DMS153 treated with DMSO at 0.1 percent for 48 hours (cell line): ENCODE data around the gene DTL.
"Not testable (repeated sequence)": the region's sequence is repeated elsewhere in the genome, so short reads cannot be mapped to it uniquely, and the experiment has no call there.

ENCODE experiments used
- DNase-seq: peaks from one replicate; lab custom pipeline; 2025; ENCODE audit not compliant: unreplicated experiment; lab: John Stamatoyannopoulos, UW

DTL gene

GRCh38 chr1:212035123-212035834 lies at the start of gene DTL, which contains the start of gene INTS7:
DTL (plus strand) TSS chr1:212035748; CDS start chr1:212035891, 143 bp downstream.
INTS7 (minus strand) TSS chr1:212035557; CDS start chr1:212035437, 120 bp downstream.
- peak; percentile 100 for DNase-seq

- no peak for DNase-seq
These were observed 48.8 kb upstream of the DTL start for GRCh38 chr1:211986628-211987254.

GRCh38 chr1:211991695-211992094 lies 43.9 kb upstream of the DTL start:
- DNase-seq: no peak

GRCh38 chr1:211997426-211997825 lies 38.1 kb upstream of the DTL start:
- not testable (repeated sequence) for DNase-seq

DNA sequence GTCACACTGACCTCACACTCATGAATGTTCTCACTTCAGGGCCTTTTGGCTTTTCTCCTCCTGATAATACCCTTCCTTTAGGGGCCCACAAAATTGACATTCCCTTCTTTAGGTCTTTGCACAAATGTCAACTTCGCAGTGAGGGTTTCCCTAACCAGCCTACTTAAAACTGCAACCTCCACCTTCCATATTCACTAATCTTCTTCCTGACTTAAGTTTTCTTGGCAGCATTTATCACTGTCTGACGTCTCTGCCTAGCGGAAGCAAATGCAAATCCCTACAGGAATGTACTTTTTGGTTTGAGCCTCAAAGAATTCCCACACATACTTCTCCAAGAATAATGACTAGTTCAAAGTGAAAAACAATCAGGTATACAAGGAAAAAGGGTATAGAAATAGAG lies 33.0 kb upstream of the DTL start:
- no peak for DNase-seq

DNA sequence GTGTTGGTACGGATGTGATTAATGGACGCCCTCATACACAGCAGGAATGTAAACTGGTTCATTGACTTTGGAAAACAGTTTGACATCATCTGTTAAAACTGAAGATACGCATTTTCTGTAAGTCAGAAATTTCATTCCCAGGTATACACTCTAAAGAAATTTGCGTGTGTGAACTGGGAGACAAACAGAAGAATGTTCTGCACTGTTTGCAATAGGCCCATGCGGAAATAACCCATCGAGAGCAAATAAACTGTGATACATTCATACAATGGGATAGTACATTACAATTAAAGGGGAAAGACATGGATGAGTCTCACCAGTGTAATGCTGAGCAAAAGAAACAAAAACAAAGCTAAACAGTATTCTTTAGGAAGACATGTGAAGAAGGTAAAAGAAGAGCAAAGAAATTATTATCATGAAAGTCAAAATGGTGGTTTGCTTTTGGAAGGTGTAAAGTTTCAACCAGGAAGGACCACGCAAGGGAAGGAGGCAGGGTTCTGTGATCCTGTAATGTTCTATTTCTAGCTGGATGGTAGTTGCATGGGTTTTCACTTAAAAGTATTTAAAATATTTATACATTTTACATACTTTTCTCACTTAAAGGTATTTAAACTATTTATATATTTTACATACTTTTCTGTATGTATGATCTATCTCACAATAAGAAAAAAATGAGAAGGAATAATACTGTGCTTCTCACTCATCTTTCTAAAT lies 30.5 kb upstream of the DTL start:
- DNase-seq: no peak

GRCh38 chr1:212007178-212007577 lies 28.4 kb upstream of the DTL start:
- DNase-seq: no peak

GRCh38 chr1:212007886-212008285 lies 27.7 kb upstream of the DTL start:
- DNase-seq: no peak

GRCh38 chr1:212009561-212009960 lies 26.0 kb upstream of the DTL start:
- DNase-seq: no peak

DNA sequence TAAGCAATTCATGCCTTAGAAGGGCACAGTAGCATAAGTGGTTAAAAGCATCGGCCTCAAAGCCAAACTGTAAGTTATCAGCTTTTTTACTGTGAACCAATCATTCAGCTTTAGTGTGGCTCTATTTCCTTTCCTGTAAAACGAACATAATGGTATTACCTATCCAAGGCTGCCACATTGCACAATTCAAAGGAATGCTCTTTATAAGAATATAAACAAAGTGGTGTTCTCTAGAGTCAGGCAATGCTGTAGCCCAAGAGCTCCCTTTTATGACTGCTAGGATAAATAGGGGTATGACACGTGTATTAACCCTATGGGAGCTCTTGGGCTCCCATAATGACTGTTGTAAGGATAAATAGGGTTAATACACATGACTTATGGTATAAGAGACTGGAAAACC lies 25.5 kb upstream of the DTL start:
- no peak for DNase-seq

DNA sequence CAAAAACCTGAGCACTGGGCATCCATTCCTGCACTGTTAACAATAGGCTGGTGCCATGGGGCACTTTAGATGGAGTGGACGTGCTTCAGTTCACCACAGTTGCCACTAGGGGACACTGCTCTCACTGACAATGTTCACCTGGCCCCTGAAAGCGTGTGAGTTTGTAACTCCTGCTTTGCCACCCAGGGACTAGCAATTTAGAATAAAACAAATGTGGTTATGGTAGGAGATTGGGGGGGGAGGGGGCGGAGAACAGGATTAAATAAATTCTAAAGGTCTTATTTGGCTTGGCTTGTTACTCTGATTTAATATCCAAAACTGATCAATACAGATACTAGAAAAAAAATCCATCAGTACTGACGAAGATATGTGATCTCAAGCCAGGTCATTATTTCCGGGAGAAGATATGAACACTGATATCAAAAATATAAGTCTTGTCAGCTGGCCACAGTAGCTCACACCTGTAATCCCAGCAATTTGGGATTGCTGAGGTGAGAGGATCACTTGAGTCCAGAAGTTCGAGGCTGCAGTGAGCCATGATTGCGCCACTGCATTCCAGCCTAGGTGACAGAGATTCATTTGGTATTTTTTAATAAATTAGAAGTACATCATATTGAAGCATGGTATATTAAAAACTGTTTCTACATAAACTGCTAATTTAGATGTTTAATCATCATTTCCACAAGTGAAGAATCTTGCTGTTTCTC lies 23.4 kb upstream of the DTL start:
- peak; percentile 81 for DNase-seq

DNA sequence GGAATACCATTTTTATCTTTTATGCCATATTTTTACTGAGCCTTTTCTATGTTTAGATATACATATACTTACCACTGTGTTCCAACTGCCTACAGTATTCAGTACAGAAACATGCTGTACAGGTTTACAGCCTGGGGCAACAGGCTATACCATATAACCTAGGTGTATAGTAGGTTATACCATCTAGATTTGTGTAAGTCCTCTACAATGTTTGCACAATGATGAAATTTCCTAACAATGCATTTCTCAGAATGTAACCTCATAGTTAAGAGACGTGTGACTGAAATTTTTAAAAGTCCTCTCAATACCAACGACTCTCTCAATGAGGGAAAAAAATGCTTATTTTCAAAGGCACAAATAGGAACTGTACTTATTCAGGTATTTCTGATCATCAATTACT lies 21.9 kb upstream of the DTL start:
- DNase-seq: no peak

GRCh38 chr1:212020975-212021374 lies 14.6 kb upstream of the DTL start:
- no peak for DNase-seq

DNA sequence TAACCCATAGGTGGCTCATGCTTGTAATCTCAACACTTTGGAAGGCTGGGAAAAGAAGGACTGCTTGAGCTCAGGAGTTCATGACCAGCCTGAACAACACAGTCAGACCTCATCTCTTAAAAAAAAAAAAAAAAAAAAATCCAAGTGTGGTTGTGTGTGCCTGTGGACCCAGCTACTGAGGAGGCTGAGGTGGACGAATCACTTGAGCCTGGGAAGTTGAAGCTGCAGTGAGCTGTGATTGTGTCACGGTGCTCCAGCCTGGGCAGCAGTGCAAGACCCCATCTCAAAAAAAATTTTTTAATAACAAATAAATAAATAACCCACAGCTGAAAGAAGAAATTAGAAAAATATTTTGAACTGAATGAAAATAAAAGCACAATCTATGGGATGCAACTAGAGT lies 14.0 kb upstream of the DTL start:
- DNase-seq: no peak

DNA sequence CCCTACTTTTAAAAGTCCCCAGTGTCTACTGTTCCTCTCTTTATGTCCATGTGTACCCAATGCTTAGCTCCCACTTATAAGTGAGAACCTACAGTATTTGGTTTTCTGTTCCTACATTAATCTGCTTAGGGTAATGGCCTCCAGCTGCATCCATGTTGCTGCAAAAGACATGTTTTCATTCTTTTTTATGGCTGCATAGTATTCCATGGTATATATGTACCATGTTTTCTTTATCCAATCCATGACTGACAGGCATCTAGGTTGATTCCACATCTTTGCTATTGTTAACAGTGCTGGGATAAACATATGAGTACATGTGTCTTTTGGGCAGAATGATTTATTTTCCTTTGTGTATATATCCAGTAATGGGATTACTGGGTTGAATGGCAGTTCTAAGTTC lies 12.6 kb upstream of the DTL start:
- DNase-seq: not testable (repeated sequence)

GRCh38 chr1:212024469-212025149 lies 10.9 kb upstream of the DTL start:
- no peak for DNase-seq

DNA sequence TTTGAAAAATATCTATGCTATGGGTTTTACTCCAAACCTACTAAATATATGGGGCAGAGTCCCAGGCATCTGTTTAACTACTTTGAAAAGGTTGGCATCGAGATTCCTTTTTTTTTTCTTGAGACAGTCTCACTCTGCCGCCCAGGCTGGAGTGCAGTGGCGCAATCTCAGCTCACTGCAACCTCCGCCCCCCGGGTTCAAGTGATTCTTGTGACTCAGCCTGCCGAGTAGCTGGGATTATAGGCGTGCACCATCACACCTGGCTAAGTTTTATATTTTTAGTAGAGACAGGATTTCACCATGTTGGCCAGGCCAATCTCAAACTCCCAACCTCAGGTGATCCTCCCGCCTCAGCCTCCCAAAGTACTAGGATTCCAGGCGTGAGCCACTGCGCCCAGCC lies 7.8 kb upstream of the DTL start:
- DNase-seq: not testable (repeated sequence)

GRCh38 chr1:212030936-212031528 lies 4.5 kb upstream of the DTL start:
- no peak for DNase-seq

- DNase-seq: no peak
These were observed 929 bp upstream of the DTL start for GRCh38 chr1:212034516-212035122.
